RWPE2 (cell line): Measurements from ENCODE around the gene POLDIP2.

ENCODE experiments used
- ATAC-seq: fragments of 200-7000 bp; cut with Tn5 transposase; 3 replicates; pipeline ENCODE4 v1.9.1; 2021; ENCODE audit warnings: low read depth
- DNase-seq: peaks from one replicate; pipeline ENCODE4 v3.0.0-alpha.2; 2020; ENCODE audit warnings: low spot score
- H3K27ac ChIP-seq: fragments of 450-650 bp; 2 replicates; pipeline ENCODE4 v1.5.1; 2017; ENCODE audit warnings: mild to moderate bottlenecking; ENCODE audit not compliant: poor library complexity, severe bottlenecking
- H3K27me3 ChIP-seq: fragments of 250-450 bp; sonication (Bioruptor Pico); 2 replicates; pipeline ENCODE4 v1.5.1; 2021; ENCODE audit warnings: mild to moderate bottlenecking, moderate library complexity; ENCODE audit not compliant: insufficient read depth, poor library complexity, severe bottlenecking
- H3K36me3 ChIP-seq: fragments of 250-450 bp; sonication (Bioruptor Pico); 2 replicates; pipeline ENCODE4 v1.5.1; 2020; ENCODE audit warnings: low read depth, mild to moderate bottlenecking, moderate library complexity
- H3K4me1 ChIP-seq: fragments of 250-450 bp; sonication (Bioruptor Pico); 2 replicates; pipeline ENCODE4 v1.5.1; 2021; ENCODE audit warnings: mild to moderate bottlenecking, moderate library complexity; ENCODE audit not compliant: insufficient read depth, poor library complexity, severe bottlenecking
- H3K4me3 ChIP-seq: fragments of 250-450 bp; sonication (Bioruptor Pico); 2 replicates; pipeline ENCODE4 v1.5.1; 2021; ENCODE audit warnings: mild to moderate bottlenecking, moderate library complexity; ENCODE audit not compliant: severe bottlenecking
- H3K9me3 ChIP-seq: fragments of 250-450 bp; sonication (Bioruptor Pico); 2 replicates; pipeline ENCODE4 v1.5.1; 2021; ENCODE audit warnings: mild to moderate bottlenecking, moderate library complexity; ENCODE audit not compliant: severe bottlenecking
- TF ChIP-seq, protein P1 (sequence below): fragments of 450-650 bp; IDR thresholded peaks from one replicate; pipeline ENCODE4 v1.5.1; 2017; ENCODE audit warnings: mild to moderate bottlenecking, moderate library complexity; ENCODE audit not compliant: poor library complexity, severe bottlenecking

The POLDIP2 gene

DNA sequence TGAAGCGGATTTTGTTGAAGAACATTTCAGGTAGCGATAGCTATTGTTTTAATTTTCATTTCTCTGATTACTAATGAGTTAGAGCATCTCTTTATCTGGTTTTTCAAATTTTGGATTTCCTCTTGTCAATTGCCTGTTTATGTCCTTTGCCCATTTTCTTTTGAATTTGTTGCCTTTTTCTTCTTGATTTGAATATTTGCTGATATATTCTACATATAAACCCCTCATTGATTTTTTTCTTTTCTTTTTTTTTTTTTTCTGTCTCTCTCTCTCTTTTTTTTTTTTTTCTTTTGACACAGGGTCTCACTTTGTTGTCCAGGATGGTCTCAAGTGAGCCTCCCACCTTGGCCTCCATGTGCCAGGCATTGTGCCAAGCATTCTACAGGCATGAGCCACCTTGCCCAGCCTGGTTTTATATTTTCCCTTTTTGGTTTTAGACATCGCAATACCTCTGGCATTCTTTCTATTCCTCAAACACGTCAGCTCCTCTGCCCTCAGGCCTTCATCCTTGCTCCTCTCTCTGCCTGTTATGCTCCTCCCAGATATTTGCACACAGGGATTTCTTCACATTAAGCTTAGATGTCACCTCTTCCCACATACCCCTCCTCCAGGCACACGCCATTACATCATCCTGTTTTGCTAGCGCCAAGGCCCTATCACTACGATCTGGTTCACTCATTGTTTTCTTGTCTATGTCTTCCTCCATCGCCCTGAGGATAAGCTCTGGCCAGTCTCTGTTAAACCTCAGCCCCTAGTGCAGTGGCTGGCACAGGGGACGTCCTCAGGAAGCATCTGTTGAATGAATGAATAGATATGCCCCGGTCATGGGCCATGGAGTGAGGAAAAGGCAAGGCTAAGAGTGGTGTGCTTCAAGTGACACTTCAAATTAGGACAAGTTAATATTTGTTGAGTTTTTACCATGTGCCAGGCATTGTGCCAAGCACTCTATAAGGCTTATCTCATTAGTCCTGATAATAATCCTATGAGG is 22.8 kb upstream of the POLDIP2 start:
- H3K36me3 ChIP-seq: no peaks in the 10 kb centered on the region
- H3K9me3 ChIP-seq: no peaks in the 10 kb centered on the region
- no peak overlapping the region for H3K4me3 ChIP-seq
- ATAC-seq (peak; percentile 80), DNase-seq (peak; percentile 90)
- H3K27ac ChIP-seq: peak overlapping the region; percentile 54
- TF ChIP-seq, protein P1, sequence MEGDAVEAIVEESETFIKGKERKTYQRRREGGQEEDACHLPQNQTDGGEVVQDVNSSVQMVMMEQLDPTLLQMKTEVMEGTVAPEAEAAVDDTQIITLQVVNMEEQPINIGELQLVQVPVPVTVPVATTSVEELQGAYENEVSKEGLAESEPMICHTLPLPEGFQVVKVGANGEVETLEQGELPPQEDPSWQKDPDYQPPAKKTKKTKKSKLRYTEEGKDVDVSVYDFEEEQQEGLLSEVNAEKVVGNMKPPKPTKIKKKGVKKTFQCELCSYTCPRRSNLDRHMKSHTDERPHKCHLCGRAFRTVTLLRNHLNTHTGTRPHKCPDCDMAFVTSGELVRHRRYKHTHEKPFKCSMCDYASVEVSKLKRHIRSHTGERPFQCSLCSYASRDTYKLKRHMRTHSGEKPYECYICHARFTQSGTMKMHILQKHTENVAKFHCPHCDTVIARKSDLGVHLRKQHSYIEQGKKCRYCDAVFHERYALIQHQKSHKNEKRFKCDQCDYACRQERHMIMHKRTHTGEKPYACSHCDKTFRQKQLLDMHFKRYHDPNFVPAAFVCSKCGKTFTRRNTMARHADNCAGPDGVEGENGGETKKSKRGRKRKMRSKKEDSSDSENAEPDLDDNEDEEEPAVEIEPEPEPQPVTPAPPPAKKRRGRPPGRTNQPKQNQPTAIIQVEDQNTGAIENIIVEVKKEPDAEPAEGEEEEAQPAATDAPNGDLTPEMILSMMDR: no peak
- peaks cover 6% of the 10 kb centered on the region for H3K4me1 ChIP-seq
- no peaks in the 10 kb centered on the region for H3K27me3 ChIP-seq

DNA sequence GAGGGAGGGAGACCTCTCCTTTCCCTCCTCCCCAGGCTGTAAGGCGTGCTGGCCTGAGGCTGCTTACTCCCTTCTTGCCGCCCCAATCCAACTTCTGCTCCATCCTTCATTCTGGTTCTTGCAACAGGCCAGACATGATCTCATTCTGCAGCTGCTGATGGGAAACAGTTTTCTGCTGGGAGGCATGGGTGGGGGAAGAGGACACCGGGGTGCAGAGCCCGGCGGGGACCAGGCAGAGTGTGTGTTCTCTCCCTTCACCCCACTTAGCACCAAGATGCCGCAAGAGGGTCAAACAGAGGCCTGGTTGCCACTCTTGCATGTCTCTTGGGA is 15.6 kb upstream of the POLDIP2 start:
- TF ChIP-seq, protein P1: no peak
- DNase-seq: no peak
- no peak for ATAC-seq
- Histone ChIP-seq H3K27ac (no peak overlapping the region), H3K9me3 (no peaks in the 10 kb centered on the region), H3K4me1 (peaks cover 6% of the 10 kb centered on the region), H3K27me3 (no peaks in the 10 kb centered on the region), H3K4me3 (no peak overlapping the region), H3K36me3 (no peaks in the 10 kb centered on the region)

DNA sequence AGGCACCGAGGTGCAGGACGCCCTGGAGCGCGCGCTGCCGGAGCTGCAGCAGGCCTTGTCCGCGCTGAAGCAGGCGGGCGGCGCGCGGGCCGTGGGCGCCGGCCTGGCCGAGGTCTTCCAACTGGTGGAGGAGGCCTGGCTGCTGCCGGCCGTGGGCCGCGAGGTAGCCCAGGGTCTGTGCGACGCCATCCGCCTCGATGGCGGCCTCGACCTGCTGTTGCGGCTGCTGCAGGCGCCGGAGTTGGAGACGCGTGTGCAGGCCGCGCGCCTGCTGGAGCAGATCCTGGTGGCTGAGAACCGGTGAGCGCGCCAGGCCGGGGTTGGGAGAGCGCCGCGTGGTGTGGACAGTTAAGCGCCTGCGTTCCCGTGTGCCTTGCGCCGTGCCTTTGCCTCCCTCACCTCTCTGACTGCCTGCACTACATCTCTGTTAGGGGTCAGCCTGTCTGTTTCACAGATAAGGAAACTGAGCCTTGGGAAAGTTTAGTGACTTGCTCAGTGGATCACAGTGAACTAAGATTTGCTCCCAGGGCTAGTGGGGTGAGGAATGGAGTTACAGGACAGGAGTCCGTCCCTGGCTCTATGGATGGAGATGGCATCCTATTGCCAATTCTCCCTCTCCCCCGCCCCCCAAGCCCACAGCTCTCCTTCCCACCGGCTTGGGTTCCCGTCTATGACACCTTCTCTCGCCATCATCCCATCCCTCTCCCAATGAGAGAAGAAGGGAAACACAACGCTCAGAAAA is 15.0 kb upstream of the POLDIP2 start:
- H3K27ac ChIP-seq: peak overlapping the region; percentile 28
- H3K27me3 ChIP-seq: no peaks in the 10 kb centered on the region
- TF ChIP-seq, protein P1: no peak
- H3K9me3 ChIP-seq: no peaks in the 10 kb centered on the region
- H3K4me1 ChIP-seq: peaks cover 6% of the 10 kb centered on the region
- H3K4me3 ChIP-seq: peak overlapping the region; percentile 31
- peak; percentile 11; the same call in 1 of the 3 replicates for ATAC-seq
- H3K36me3 ChIP-seq: no peaks in the 10 kb centered on the region
- DNase-seq: no peak

DNA sequence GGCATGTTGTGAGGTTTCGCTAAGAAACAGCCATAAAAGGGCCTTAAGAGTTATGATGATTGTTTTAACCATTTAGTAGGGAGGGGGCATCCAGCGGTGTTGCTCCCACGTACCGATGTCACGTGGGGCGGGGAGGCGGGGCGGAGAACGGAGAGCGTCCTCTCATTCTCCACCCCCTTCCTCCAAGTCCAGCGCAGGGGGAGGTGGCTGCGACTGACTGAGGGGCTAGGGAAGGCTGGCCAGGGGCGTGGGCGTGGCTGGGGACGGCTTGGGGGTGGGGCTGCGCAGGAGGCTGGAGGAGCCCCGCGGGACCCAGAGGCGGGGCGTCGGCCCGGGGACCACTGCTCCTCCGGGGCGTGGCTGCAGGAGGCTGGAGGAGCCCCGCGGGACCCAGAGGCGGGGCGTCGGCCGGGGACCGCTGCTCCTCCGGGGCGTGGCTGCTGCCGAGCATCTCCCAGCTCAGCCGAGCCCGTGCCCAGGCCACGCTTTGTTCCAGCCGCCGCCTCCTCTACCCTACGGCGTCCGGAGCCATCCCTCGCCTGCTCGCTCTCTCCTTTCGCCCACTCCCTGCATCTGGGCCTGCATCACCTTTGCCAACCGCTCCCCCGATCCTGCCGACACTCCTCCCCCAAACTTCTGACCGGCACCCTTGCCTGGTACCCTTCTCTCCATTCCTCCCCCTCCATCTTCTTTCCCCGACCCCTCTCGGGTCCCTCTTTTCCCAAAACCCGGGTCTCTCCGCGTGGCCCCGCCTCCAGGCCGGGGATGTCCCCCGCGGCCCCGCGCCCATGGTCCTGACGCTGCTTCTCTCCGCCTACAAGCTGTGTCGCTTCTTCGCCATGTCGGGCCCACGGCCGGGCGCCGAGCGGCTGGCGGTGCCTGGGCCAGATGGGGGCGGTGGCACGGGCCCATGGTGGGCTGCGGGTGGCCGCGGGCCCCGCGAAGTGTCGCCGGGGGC is 14.2 kb upstream of the POLDIP2 start, which contains the start of gene SARM1:
Gene SARM1, plus strand, starts transcription at position 450 of the 958 bp plus-strand sequence. Its CDS starts 339 bp downstream, at position 789.
- peak within 1 kb of the TSS; percentile 31 for H3K27ac ChIP-seq

More for the DNA sequence above, 14.2 kb upstream of the POLDIP2 start, which contains the start of gene SARM1:
- H3K4me1 ChIP-seq: peaks cover 6% of the 10 kb centered on the region
- no peaks in the 10 kb centered on the region for H3K27me3 ChIP-seq
- H3K36me3 ChIP-seq: no peaks in the 10 kb centered on the region
- H3K4me3 ChIP-seq: peak within 1 kb of the TSS; percentile 31
- ATAC-seq: peak; percentile 77
- peak; percentile 84 for DNase-seq
- no peaks in the 10 kb centered on the region for H3K9me3 ChIP-seq
- TF ChIP-seq, protein P1: no peak
